ENCODE data around the gene TTC13.
"Not testable (repeated sequence)": the region's sequence is repeated elsewhere in the genome, so short reads cannot be mapped to it uniquely, and the experiment has no call there.

The TTC13 gene

GRCh38 chr1:230986976-230987375 is 8.3 kb upstream of the TTC13 start:
- peak; percentile 64 for DNase-seq (ENCODE audit: low read depth)

GRCh38 chr1:230985711-230986110 is 7.0 kb upstream of the TTC13 start:
- DNase-seq (ENCODE audit: low read depth) = no peak

- DNase-seq (ENCODE audit: low read depth) = not testable (repeated sequence)
Measured at GRCh38 chr1:230984622-230985515, 6.2 kb upstream of the TTC13 start.

GRCh38 chr1:230983811-230984210 is 5.2 kb upstream of the TTC13 start:
- no peak for DNase-seq (ENCODE audit: low read depth)

- DNase-seq (ENCODE audit: low read depth) = no peak
Measured at GRCh38 chr1:230982696-230983095, 4.0 kb upstream of the TTC13 start.

GRCh38 chr1:230979952-230980351 is 1.3 kb upstream of the TTC13 start:
- DNase-seq (ENCODE audit: low read depth) = no peak

GRCh38 chr1:230979389-230979716 is 692 bp upstream of the TTC13 start:
- DNase-seq (ENCODE audit: low read depth) = no peak

GRCh38 chr1:230977761-230978490 is 735 bp downstream of the TTC13 start:
- no peak for DNase-seq (ENCODE audit: low read depth)

- no peak for DNase-seq (ENCODE audit: low read depth)
Measured at GRCh38 chr1:230976825-230977747, 1.6 kb downstream of the TTC13 start.

GRCh38 chr1:230976360-230976759 is 2.3 kb downstream of the TTC13 start:
- DNase-seq (ENCODE audit: low read depth) = no peak

- no peak for DNase-seq (ENCODE audit: low read depth)
Measured at GRCh38 chr1:230975636-230976035, 3.0 kb downstream of the TTC13 start.

GRCh38 chr1:230972855-230973271 is 5.8 kb downstream of the TTC13 start:
- no peak for DNase-seq (ENCODE audit: low read depth)

- no peak for DNase-seq (ENCODE audit: low read depth)
Measured at GRCh38 chr1:230971771-230972170, 6.9 kb downstream of the TTC13 start.

GRCh38 chr1:230970432-230970831 is 8.2 kb downstream of the TTC13 start:
- DNase-seq (ENCODE audit: low read depth) = no peak

GRCh38 chr1:230966358-230966873 is 12.2 kb downstream of the TTC13 start:
- no peak for DNase-seq (ENCODE audit: low read depth)

- no peak for DNase-seq (ENCODE audit: low read depth)
Measured at GRCh38 chr1:230965535-230965934, 13.1 kb downstream of the TTC13 start.

GRCh38 chr1:230964896-230965295 is 13.8 kb downstream of the TTC13 start:
- DNase-seq (ENCODE audit: low read depth) = no peak

GRCh38 chr1:230958370-230958769 is 20.3 kb downstream of the TTC13 start:
- no peak for DNase-seq (ENCODE audit: low read depth)

- DNase-seq (ENCODE audit: low read depth) = no peak
Measured at GRCh38 chr1:230957580-230957989, 21.1 kb downstream of the TTC13 start.

GRCh38 chr1:230950404-230950803 is 28.3 kb downstream of the TTC13 start:
- DNase-seq (ENCODE audit: low read depth) = no peak

- DNase-seq (ENCODE audit: low read depth) = no peak
Measured at GRCh38 chr1:230948903-230949302, 29.8 kb downstream of the TTC13 start.

GRCh38 chr1:230948301-230948700 is 30.4 kb downstream of the TTC13 start:
- DNase-seq (ENCODE audit: low read depth) = no peak

Measured in GM04503 (cell line).